GM18519 (cell line): ENCODE data around the gene ATL2.
"Not testable (repeated sequence)": the region's sequence is repeated elsewhere in the genome, so short reads cannot be mapped to it uniquely, and the experiment has no call there.

Experiments used
- ATAC-seq: cut with Tn5 transposase; IDR thresholded peaks from one replicate; pipeline ENCODE4 v1.9.1; 2021; ENCODE audit warnings: mild to moderate bottlenecking, moderate library complexity; ENCODE audit not compliant: unreplicated experiment, low FRiP score

Gene ATL2

DNA sequence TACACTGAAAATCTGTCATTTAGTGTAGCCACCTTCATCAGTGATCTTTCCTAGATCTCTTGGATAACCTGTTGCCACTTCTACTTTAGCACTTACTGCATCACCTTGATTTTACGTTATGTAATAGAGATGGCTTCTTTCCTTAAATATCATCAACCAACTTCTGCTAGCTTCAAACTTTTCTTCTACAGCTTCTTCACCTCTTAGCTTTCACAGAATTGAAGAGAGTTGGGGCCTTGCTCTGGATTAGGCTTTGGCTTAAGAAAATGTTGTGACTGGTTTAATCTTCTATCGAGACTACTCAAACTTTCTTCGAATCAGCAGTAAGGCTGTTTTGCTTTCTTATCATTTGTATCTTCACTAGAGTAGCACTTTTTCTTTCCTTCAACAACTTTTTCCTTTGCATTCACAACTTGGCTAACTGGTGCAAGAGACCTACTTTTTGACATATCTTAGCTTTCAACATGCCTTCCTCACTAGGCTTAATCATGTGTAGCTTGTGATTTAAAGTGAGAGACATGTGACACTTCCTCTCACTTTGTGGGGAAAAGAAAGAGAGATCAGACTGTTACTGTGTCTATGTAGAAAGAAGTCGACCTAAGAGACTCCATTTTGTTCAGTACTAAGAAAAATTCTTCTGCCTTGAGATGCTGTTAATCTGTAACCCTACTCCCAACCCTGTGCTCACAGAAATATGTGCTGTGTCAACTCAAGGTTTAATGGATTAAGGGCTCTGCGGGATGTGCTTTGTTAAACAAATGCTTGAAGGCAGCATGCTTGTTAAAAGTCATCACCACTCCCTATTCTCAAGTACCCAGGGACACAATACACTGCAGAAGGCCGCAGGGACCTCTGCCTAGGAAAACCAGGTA is 99.6 kb downstream of the ATL2 start:
- no peak for ATAC-seq

GRCh38 chr2:38274286-38275276 is 102.5 kb downstream of the ATL2 start:
- no peak for ATAC-seq

- ATAC-seq = no peak
Observed at GRCh38 chr2:38271697-38272096, 105.4 kb downstream of the ATL2 start.

GRCh38 chr2:38269421-38269820 is 107.7 kb downstream of the ATL2 start:
- ATAC-seq = no peak

DNA sequence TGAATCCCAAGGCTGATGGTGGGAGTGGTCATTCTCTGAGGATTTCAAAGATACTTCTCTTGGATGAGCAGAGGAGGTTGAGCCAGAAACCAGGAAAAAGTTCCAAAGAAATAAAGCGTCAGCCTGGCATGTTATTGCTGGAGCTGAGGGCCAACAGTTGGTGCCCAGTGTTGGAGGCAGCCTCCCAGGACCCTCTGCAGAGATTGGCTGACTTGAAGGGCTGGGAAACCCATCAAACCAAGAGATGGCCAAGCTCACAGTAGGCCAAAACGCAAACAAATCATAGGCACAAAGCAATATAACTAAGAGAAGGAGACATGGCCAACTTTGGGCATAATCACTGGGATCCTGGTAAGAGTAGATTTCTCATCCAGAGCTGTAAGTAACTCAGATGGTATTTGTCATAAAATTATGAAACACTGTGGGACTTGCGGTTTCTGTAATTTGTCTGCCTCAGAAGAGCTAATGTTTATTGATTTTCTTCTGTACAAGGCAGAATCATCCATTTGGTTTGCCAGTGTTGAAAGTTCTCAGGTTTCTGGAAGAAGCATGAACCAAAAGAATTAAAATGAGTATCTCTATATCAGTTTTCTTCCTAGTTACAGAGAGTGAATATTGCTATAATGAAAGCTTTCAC is 108.3 kb downstream of the ATL2 start:
- no peak for ATAC-seq

GRCh38 chr2:38268001-38268400 is 109.1 kb downstream of the ATL2 start:
- ATAC-seq = no peak

DNA sequence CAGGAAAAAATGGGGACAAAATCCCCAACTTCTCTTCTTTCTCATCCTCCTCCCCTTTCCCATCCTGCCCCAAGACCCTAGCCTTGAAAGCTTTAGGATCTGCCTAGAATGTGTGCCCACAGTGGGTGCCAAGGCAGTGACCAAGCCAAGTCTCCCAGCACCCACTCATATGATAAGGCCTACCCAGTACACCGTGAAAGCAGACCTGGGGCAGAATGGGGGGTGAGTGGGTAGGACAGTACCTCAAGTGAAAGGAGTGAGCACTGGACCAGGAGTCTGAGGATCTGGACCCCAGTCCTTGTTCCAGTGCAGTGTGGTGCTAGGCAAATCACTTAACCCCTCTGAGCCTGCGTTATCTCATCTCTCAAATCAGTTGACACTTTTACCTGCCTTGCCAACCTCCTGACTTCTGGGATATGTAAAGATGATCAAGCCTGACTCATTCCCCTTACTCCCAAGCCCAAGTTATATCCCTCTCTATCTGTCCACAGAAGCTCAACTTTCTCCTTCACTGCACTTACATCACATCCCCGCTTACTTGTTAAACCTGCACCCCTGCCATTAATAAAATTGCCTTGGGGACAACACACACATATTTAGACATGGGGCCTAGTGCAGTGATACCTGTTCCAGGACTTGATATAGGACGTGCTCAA is 109.7 kb downstream of the ATL2 start:
- no peak for ATAC-seq

DNA sequence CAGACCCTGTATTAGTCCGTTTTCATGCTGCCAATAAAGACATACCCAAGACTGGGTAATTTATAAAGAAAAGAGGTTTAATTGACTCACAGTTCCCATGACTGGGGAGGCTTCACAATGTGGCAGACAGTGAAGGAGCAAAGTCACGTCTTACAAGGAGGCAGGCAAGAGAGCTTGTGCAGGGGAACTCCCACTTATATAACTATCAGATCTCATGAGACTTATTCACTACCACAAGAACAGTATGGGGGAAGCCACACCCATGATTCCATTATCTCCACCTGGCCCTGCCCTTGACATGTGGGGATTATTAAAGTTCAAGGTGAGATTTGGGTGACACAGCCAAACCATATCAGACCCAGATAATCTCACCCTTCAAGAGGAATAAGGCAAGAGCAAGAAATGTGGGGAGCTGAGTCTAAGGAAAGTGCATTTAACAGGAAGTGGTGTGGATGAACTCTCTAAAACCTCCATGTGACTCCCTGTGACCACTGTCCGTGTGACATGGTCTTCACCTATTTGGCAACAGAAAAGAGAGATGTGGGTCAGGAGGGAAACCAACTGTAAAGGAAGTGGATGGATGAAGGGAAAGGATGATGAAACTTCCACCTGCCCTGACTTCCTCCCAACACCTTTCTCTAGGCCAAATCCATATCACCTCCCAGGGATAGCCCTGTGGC is 110.6 kb downstream of the ATL2 start:
- ATAC-seq = no peak

DNA sequence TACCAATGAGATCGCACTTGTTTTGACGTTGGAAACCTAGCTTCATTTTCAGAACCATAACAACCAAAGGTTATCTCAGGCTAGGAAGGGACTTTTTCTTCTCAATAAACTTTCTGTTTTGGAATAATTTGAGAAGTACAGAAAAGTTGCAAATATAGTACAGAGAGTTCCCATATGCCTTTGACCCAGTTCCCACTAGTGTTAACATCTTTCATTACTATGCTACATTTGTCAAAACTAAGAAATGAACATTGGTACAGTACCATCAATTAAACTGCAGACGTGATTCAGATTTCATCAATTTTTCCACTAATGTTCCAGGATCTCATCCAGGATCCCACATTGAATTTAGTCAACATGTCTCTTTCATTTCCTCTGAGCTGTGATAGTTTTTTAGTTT is 111.6 kb downstream of the ATL2 start:
- no peak for ATAC-seq

DNA sequence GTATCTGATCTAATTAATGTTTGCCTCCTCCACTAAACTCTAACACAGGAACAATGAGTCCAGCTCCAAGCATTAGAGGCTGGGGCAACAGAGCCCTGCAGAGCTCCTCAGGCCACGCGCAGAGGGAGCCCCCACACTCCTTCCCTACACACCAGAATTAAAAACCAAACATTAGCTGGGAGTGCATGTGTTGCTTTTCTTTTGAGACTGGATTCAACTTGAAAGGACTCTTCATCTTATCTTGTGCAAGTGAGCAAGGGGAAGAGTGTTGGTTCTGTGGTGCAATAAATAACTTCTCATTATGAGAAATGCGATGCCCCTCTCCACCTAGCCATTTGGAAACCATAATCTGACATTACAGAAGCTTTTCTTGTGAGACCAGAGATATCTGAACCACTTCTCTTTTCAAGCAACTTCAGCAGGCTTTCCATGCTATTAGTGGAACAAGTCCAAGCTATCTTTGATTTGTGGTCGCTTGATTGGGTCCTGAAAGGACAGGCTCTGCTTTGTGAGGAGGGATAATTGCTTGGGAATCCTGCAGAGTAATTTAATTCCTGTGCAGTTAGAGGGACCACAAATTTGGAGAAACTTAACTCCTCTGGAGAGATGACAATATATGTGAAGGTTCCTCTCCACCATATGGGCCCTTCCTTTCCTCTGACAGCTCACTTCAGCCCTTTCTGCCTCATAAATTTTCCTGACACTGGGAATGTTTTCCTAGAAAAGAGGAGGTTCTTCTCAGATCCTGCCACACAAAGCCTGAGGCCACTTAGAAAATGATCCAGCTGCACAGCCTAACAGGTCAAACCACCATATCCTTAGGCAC is 112.5 kb downstream of the ATL2 start:
- ATAC-seq = no peak

GRCh38 chr2:38263293-38263692 is 113.8 kb downstream of the ATL2 start:
- ATAC-seq = no peak

DNA sequence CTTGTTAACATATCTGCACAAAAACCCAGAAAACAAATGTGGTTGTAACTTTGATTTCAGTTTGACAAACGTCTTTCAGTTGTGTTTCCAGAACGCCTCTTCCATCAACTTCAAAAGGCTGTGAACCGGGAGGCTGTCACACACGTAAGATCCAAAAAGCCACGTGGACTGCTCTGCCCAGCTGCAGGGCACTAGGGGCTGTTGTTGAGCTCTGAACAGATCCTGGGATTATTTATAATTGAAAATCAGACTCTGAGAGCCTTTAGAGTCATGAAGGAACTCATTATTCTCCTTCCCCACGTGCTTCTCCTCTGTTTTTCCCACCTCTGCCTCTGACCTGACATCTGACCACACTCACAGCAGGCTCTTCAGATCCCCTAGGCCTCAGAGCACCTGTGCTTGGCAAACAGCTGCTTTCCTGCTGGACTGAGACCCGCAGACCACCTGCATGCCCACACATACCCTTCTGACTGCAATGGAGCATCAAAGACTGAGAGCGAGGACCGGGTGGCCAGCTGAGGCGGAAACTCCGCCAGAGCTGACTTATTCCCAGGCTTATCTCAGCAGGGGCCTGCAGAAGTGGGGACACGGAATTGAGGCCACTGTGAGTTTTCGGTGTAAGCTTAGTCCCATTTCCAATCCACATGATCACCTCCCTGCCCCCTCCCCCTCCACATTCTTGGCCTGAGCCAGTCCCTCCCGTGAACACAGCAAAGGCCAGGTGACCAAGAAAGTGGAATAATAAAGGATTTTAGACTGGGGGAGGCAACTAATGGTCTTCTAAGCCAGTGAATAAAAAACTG is 114.8 kb downstream of the ATL2 start:
- no peak for ATAC-seq

DNA sequence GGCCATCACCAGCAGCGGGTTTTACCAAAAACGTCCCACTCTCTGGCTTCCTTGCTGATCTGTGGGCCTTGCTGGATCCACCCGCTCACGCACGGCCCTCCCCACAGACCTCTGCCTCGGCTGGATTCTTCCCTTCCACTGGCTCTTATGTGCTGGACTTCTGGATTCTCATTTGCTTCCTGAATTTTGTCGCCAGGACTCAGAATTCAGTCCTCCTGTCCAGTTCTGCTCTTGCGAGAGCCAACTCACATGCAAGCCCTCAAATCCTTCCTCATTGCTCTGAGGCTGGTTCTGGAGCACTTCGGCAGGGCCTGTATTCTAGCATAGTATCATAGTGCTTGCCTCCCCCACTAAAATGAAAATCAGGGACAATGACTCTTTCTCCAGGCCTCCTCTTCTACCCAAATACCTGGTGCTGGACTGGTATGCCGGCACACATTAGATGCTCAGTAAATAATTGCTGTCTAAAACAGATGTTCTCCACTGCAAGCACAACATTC is 115.5 kb downstream of the ATL2 start:
- ATAC-seq = no peak

DNA sequence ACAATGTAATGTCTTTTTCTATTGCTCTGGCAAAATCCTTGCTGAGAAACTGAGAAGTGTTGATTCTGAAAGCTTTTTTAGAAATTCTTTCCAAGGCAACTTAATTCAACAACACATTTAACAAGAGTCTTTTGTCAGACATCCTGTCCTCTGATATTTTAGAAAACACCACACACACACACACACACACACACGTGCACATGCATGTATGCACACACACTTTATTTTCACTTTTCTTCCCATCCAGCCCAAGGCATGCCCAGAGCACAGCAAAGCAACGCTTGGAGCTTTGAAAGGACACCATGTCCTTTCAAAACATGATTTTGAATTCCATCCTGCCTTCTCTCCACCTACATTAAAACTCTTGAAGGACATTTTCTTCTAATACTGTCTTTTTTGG is 116.1 kb downstream of the ATL2 start:
- ATAC-seq = no peak

DNA sequence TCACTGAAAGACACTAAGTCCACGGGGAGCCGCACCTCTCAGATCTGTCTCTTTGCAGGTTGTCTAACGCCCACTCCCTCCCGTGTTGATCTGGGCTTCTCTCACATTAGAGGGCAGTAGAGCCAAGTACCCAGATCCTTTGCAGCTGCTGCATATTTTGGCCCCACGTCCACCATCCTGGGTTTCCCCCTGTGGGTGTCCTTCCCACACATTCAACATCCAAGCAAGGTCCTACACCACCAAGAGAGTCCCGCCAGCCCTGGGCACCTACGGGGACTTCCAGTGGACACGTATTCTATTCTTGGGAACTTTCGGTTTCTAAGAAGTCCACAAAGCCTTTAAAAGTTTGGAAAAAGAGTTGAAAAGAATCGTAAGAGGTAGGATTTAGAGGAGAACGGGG is 116.6 kb downstream of the ATL2 start:
- ATAC-seq = no peak

DNA sequence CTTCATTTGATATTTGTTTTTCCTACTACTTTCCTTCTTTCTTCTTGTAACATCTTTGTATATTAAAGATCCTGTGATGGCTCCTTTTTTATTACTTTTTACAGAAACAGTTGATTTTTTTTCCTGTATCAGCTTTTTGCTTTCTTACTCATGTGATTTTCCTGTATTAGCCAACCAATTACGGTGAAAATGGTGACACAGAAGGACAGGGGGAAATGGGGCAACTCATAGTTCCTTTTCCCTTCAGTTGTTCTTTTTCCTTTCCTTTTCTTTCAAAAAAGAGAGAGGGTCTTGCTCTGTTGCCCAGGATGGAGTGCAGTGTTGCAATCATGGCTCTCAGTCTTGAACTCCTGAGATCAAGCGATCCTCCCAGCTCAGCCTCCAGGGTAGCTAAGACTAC is 117.8 kb downstream of the ATL2 start:
- no peak for ATAC-seq

- ATAC-seq = not testable (repeated sequence)
Observed at GRCh38 chr2:38257680-38258079, 119.4 kb downstream of the ATL2 start.

- ATAC-seq = no peak
Observed at GRCh38 chr2:38256610-38257009, 120.5 kb downstream of the ATL2 start.
